ENCODE data around the gene IL25.
"Not testable (repeated sequence)": the region's sequence is repeated elsewhere in the genome, so short reads cannot be mapped to it uniquely, and the experiment has no call there.

Gene IL25

DNA sequence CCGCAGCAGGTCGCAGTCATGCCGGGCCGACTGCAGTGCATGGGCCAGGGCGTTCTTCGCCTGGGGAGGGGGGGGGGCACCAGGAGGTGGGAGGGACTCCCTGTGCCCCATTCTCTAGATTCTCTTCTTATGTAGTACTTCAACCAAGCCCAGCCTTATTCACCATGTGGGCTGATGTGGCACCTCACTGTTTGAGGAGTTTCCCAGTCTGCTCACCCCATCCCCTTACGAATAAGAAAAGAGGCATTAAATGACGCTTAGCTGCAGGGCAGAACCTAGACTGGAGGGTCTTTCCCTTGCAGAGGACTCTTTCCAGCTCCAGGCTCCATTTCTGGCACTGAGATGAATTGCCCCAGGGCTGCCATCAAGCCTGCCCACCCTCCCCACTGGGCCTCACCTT lies 16.4 kb downstream of the IL25 start:
- no peak for DNase-seq (ENCODE audit: low read depth, low spot score)

- DNase-seq (ENCODE audit: low read depth, low spot score) = no peak
These were observed 16.8 kb downstream of the IL25 start for GRCh38 chr14:23389396-23389795.

DNA sequence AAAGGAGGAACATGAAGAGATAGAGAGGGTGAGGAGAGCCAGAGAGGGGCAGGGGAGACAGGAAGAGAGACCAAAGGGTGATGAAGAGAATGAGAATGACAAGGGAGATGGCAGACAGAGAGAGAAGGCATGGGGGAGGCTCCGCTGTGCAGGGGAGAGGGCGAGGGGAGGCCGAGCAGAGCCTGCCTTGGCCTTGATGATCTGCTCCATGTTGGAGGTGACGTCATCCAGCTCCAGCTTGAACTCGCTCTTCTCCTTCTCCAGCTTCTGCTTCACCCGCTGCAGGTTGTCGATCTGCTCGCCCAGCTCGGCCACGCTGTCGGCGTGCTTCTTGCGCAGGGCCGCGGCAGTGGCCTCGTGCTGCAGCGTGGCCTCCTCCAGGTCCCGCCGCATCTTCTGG lies 17.3 kb downstream of the IL25 start:
- DNase-seq (ENCODE audit: low read depth, low spot score) = not testable (repeated sequence)

DNA sequence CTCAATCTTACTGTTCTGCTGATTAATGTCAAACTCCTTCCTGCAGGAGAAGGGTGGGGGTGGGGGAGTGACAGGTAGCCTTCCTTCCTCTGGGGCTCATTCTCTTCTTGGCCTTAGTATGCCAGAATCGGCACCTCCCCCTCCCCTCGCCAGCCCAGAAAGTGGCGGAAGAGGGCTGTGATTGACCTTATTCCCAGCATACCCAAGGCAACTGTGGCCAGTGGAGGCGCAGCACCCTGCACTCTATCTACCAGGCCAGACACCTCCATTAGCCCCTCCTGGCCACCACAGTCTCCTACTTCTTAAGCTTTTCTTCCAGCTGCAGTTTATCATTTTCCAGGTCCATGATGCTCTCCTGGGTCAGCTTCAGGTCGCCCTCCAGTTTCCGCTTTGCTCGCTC lies 20.0 kb downstream of the IL25 start:
- no peak for DNase-seq (ENCODE audit: low read depth, low spot score)

- no peak for DNase-seq (ENCODE audit: low read depth, low spot score)
These were observed 23.5 kb downstream of the IL25 start for GRCh38 chr14:23396126-23396525.

DNA sequence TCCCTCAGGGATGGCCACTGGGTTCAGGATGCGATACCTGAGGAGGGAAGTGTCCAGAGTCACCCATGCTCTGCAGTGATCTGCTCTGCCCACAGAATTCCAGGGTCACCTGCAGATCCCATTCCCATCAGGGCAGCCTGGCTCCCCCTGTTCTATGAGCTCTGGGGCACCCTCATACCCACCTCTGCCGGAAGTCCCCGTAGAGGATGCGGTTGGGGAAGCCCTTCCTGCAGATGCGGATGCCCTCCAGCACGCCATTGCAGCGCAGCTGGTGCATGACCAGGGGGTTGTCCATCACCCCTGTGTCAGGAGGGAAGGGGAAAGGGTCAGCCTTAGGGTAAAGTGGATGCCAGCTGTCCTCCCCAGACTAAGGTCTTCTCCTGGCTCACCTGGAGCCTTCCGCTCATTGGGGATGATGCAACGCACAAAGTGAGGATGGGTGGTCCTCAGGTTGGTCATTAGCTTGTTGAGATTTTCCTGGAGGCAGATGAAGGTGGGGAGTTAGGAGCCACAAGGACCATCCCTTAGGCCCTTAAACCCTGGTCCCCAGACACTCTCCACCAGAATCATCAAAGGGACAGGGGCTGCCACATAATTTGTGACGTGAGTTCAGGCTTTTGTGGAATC lies 24.3 kb downstream of the IL25 start:
- DNase-seq (ENCODE audit: low read depth, low spot score) = no peak

DNA sequence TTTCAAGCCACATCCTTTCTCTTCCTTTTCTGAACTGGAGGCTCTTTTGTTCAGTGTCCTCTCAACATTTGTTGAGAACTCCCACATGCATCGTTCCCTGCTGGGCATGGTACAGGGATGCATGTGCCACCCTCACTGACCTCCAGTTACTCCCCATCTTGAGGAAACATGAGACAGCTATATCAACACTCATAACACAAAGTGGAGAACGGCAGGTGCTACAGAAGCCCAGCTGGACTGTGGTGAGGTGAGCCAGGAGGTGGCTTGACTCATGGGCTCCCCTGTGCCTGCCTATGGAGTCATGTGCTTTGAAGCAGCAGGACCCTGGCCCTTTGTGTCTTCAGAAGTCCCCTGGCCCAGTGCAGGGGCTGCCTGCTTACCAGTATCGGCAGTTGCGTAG lies 25.7 kb downstream of the IL25 start:
- no peak for DNase-seq (ENCODE audit: low read depth, low spot score)

DNA sequence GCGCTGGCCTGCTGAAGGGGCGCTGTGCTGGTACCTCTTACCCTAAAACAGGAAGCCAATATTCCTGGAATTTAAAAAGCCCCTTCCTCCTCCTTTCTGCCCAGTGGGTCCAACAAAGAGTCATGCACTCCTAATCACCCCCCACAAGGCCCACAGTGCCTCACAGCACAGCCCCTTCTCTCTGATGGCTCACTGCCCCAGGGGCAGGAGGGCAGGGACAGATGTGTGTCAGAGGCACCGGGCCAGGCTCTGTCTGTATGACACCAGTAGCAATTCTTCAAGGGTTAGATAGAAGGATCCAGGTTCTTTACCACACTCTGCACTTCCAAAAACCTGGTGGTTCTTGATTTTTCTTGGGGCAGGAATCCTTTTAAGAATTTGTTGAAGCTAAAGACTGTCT lies 26.5 kb downstream of the IL25 start:
- DNase-seq (ENCODE audit: low read depth, low spot score) = no peak

DNA sequence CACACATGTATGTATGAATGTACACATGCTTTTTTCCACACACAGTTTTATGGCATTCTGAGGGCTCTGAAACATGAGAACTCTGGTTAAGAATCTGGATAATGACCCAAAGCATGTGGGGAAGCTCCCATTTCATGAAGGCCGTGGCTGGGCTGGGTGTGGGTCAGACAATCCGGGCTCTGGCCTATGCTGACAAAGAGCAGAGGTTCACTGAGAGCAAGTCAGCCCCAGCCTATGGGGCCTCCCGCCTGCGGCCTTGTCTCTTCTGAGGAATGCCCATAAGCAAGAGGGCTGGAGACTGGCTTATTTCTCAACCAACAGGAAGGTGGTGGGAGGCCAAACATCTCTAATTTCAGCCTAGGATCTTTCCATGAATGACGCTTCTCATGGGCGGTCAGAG lies 27.0 kb downstream of the IL25 start:
- no peak for DNase-seq (ENCODE audit: low read depth, low spot score)

- not testable (repeated sequence) for DNase-seq (ENCODE audit: low read depth, low spot score)
These were observed 28.0 kb downstream of the IL25 start for GRCh38 chr14:23400496-23401149.

DNA sequence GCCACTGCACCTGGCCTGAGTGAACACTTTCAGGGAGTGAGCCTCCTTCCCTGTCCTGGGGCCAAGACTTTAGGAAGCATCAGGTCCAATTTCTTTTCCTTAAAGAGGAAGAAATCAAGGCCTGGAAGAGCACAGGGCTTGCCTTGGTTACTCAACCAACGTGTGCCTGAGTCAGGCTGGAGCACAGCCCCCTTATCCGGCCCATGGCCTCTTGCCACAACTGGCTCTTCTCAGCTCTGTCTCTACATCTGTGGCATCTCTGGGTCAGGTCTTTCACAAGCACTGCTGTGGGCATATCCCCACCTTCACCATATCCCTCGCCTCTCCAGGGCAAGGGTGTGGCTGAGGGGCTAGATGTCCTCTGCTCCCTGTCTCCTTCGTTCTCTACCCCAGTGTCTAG lies 28.7 kb downstream of the IL25 start:
- no peak for DNase-seq (ENCODE audit: low read depth, low spot score)

- DNase-seq (ENCODE audit: low read depth, low spot score) = no peak
These were observed 29.9 kb downstream of the IL25 start for GRCh38 chr14:23402296-23403138.

GRCh38 chr14:23403139-23403438 lies 30.5 kb downstream of the IL25 start:
- no peak for DNase-seq (ENCODE audit: low read depth, low spot score)

GRCh38 chr14:23403908-23404307 lies 31.3 kb downstream of the IL25 start:
- no peak for DNase-seq (ENCODE audit: low read depth, low spot score)

DNA sequence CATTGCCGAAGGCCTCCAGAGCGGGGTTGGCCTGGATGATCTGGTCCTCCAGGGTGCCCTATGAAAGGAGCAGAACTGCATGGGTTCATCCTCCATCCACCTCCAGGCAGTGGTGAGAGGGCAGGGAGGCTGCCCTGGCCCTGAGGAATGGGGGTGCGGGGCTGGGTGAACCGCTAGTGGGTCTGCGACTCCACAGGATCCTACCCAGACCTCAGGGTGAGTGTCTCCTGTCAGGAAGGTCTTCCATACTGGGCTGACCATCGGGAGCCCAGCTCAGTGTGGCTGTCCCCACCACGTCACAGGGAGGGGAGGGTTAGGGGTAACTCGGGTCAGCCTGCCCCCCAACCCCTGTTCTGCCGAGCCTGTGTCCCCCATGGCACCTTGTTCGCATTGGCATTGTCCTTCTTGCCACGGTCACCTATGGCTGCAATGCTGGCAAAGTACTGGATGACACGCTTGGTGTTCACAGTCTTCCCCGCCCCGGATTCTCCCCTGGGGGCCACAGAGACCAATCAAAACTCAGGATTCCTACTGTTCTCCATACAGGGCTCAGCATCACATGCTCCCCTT lies 31.8 kb downstream of the IL25 start:
- no peak for DNase-seq (ENCODE audit: low read depth, low spot score)

GRCh38 chr14:23405096-23405495 lies 32.5 kb downstream of the IL25 start:
- DNase-seq (ENCODE audit: low read depth, low spot score) = no peak

- no peak for DNase-seq (ENCODE audit: low read depth, low spot score)
These were observed 33.0 kb downstream of the IL25 start for GRCh38 chr14:23405516-23406025.

GRCh38 chr14:23406244-23406643 lies 33.6 kb downstream of the IL25 start:
- DNase-seq (ENCODE audit: low read depth, low spot score) = no peak

- DNase-seq (ENCODE audit: low read depth, low spot score) = no peak
These were observed 34.2 kb downstream of the IL25 start for GRCh38 chr14:23406725-23407355.

GRCh38 chr14:23407516-23408306 lies 35.1 kb downstream of the IL25 start, which contains the start of gene MYH6:
TSS of gene MYH6 (minus strand) at chr14:23408273. CDS start at chr14:23407223, 1,050 bp downstream.
- no peak for DNase-seq (ENCODE audit: low read depth, low spot score)

GRCh38 chr14:23408307-23408630 lies 35.7 kb downstream of the IL25 start:
- DNase-seq (ENCODE audit: low read depth, low spot score) = no peak

Measured in iPS DF 19.7 (cell line).